ENCODE results near the gene UROS. TPM values are rescaled to one million over a fixed set of nuclear protein-coding genes. Genes with fewer than 3 reads are reported as not detected.

UROS gene
- polyA plus RNA-seq, 1 donor from 2014 or later: 103 TPM

GRCh38 chr10:125797994-125798662 lies 24.9 kb downstream of the UROS start:
- Histone ChIP-seq H3K27me3 (ENCODE audit: insufficient read depth, low read depth, low read length) (no peaks in the 10 kb centered on the region), H3K9ac (ENCODE audit: low read length) (no peak overlapping the region), H3K36me3 (ENCODE audit: insufficient read depth, low read length) (no peaks in the 10 kb centered on the region), H3K9me2 (ENCODE audit: insufficient read depth, low read length) (no peaks in the 10 kb centered on the region), H3K9me3 (ENCODE audit: low read length) (no peaks in the 10 kb centered on the region), H3K79me2 (replicated peaks; ENCODE audit: insufficient read depth, low read length) (no peaks in the 10 kb centered on the region), H4K20me1 (ENCODE audit: insufficient read depth) (no peaks in the 10 kb centered on the region), H3K4me3 (ENCODE audit: low read length) (no peak overlapping the region), H3K4me2 (ENCODE audit: low read length) (no peak overlapping the region), H2AFZ (ENCODE audit: low read depth, low read length) (no peak overlapping the region), H3F3A (ENCODE audit: insufficient read depth, low read length, poor library complexity, severe bottlenecking) (no peaks in the 10 kb centered on the region), H3K27ac (ENCODE audit: low read length) (no peak overlapping the region)
- TF ChIP-seq REST (IDR thresholded peaks at IDR 0.05; ENCODE audit: borderline replicate concordance) (no peak), EP300 (conservative IDR thresholded peaks at IDR 0.05; ENCODE audit: poor library complexity, severe bottlenecking) (no peak), MXI1 (conservative IDR thresholded peaks at IDR 0.05; ENCODE audit: poor library complexity, severe bottlenecking) (no peak), TAF1 (IDR thresholded peaks at IDR 0.05; ENCODE audit: low read depth) (no peak), CTCF (IDR thresholded peaks at IDR 0.05; ENCODE audit: poor library complexity, severe bottlenecking) (no peak), EZH2 (IDR thresholded peaks at IDR 0.05; ENCODE audit: borderline replicate concordance, insufficient read depth, low read length, poor library complexity, severe bottlenecking) (no peak), POLR2AphosphoS5 (IDR thresholded peaks at IDR 0.05) (no peak), SMC3 (conservative IDR thresholded peaks at IDR 0.05; ENCODE audit: poor library complexity) (no peak), RAD21 (conservative IDR thresholded peaks at IDR 0.05) (no peak)

- no peaks in the 10 kb centered on the region for H3K9me3 ChIP-seq (ENCODE audit: low read length)
- H3F3A ChIP-seq (ENCODE audit: insufficient read depth, low read length, poor library complexity, severe bottlenecking): no peaks in the 10 kb centered on the region
- H3K79me2 ChIP-seq (replicated peaks; ENCODE audit: insufficient read depth, low read length): no peaks in the 10 kb centered on the region
- H4K20me1 ChIP-seq (ENCODE audit: insufficient read depth): no peaks in the 10 kb centered on the region
- H3K27ac ChIP-seq (ENCODE audit: low read length): no peak overlapping the region
- no peaks in the 10 kb centered on the region for H3K9me2 ChIP-seq (ENCODE audit: insufficient read depth, low read length)
- no peak overlapping the region for H2AFZ ChIP-seq (ENCODE audit: low read depth, low read length)
- no peak for TF ChIP-seq RAD21 (conservative IDR thresholded peaks at IDR 0.05)
- TF ChIP-seq MXI1 (conservative IDR thresholded peaks at IDR 0.05; ENCODE audit: poor library complexity, severe bottlenecking): no peak
- TF ChIP-seq POLR2AphosphoS5 (IDR thresholded peaks at IDR 0.05): no peak
- TF ChIP-seq EZH2 (IDR thresholded peaks at IDR 0.05; ENCODE audit: borderline replicate concordance, insufficient read depth, low read length, poor library complexity, severe bottlenecking): no peak
- no peak for TF ChIP-seq REST (IDR thresholded peaks at IDR 0.05; ENCODE audit: borderline replicate concordance)
- TF ChIP-seq TAF1 (IDR thresholded peaks at IDR 0.05; ENCODE audit: low read depth): no peak
- TF ChIP-seq CTCF (IDR thresholded peaks at IDR 0.05; ENCODE audit: poor library complexity, severe bottlenecking): no peak
- TF ChIP-seq EP300 (conservative IDR thresholded peaks at IDR 0.05; ENCODE audit: poor library complexity, severe bottlenecking): no peak
- no peak for TF ChIP-seq SMC3 (conservative IDR thresholded peaks at IDR 0.05; ENCODE audit: poor library complexity)
- H3K9ac ChIP-seq (ENCODE audit: low read length): no peak overlapping the region
- no peaks in the 10 kb centered on the region for H3K27me3 ChIP-seq (ENCODE audit: insufficient read depth, low read depth, low read length)
- no peak overlapping the region for H3K4me3 ChIP-seq (ENCODE audit: low read length)
- H3K36me3 ChIP-seq (ENCODE audit: insufficient read depth, low read length): no peaks in the 10 kb centered on the region
- H3K4me2 ChIP-seq (ENCODE audit: low read length): no peak overlapping the region
Observed at GRCh38 chr10:125797424-125797823, 25.6 kb downstream of the UROS start.

All from neural cell (in vitro differentiated cells).